HepG2 (cell line): ENCODE measurements around the gene LSS. TPM values are rescaled to one million over a fixed set of nuclear protein-coding genes. Genes with fewer than 3 reads are reported as not detected.

Source experiments
- ATAC-seq: fragments of 200-7000 bp; cut with Tn5 transposase; 3 replicates; pipeline ENCODE4 v1.9.1; 2020; ENCODE audit warnings: mild to moderate bottlenecking, moderate library complexity
- BruUV-seq: library from RNA; stranded (reverse); fragments of 400-500 nt; replicated peaks from 2 replicates; lab custom pipeline; 2021; lab: Mats Ljungman, UMichigan
- CTCF ChIA-PET: fragments of 300-600 bp; formaldehyde crosslinking; extraction: SDS; loops from one replicate; lab custom pipeline; 2021; ENCODE audit warnings: low total read pairs, inconsistent platforms, low intra/inter-chr PET ratio; lab: Yijun Ruan, JAX
- POLR2A ChIA-PET: fragments of 350-600 bp; sonication (Branson Sonifier 250); formaldehyde crosslinking; loops from one replicate; lab custom pipeline; 2020; ENCODE audit warnings: antibody characterized with exemption, inconsistent platforms; lab: Yijun Ruan, JAX
- DNase-seq: peaks from one replicate; pipeline ENCODE4 v3.0.0-alpha.2; 2015; ENCODE audit warnings: low spot score
- FAIRE-seq: peaks from 3 replicates; lab custom pipeline; 2011; peaks lifted over from hg19 to GRCh38; lab: Jason Lieb, UNC
- H2AFZ ChIP-seq: one replicate; pipeline ENCODE4 v1.6.1; 2011; ENCODE audit warnings: low read length, inconsistent platforms
- H3K27ac ChIP-seq: fragments of 300-600 bp; 3 replicates; pipeline ENCODE4 v1.8.0; 2011; ENCODE audit warnings: mixed run types, mild to moderate bottlenecking, mixed read lengths, low read length, inconsistent platforms; ENCODE audit not compliant: insufficient read depth; ENCODE audit errors: extremely low read length
- H3K27me3 ChIP-seq, 2 experiments: fragments of 200-600 bp in 1 of 2; 2 replicates in 1 of 2; 3 replicates in 1 of 2; pipeline versions ENCODE4 v1.6.0 to v1.8.0; 2011; ENCODE audit warnings: low read length in 2 of 2, mild to moderate bottlenecking in 2 of 2, moderate library complexity in 2 of 2, inconsistent platforms in 1 of 2; ENCODE audit not compliant: insufficient read depth in 2 of 2, control insufficient read depth in 1 of 2
- H3K36me3 ChIP-seq, 2 experiments: fragments of 200-600 bp in 1 of 2; replicated peaks in 1 of 2; 2 replicates in 1 of 2; 3 replicates in 1 of 2; pipeline versions ENCODE4 v1.5.1 to v1.8.0; 2011; ENCODE audit warnings: low read length in 2 of 2, inconsistent platforms in 1 of 2; ENCODE audit not compliant: insufficient read depth in 2 of 2, control insufficient read depth in 1 of 2
- H3K4me1 ChIP-seq: 2 replicates; pipeline ENCODE4 v1.5.1; 2012; ENCODE audit warnings: low read length, inconsistent platforms; ENCODE audit not compliant: insufficient read depth
- H3K4me2 ChIP-seq: 2 replicates; pipeline ENCODE4 v1.6.0; 2011; ENCODE audit warnings: low read depth, low read length, inconsistent platforms
- H3K4me3 ChIP-seq, 3 experiments: fragments of 200-600 bp in 1 of 3; sonication (generic), shearing (Covaris generic) in 1 of 3; replicated peaks in 1 of 3; 2 replicates each; pipeline ENCODE4 v1.5.1; 2011 to 2016; ENCODE audit warnings: low read length in 3 of 3, inconsistent platforms in 2 of 3, low read depth in 2 of 3, mild to moderate bottlenecking in 2 of 3, control low read depth in 1 of 3, mixed read lengths in 1 of 3; ENCODE audit not compliant: insufficient read depth in 1 of 3
- H3K79me2 ChIP-seq: one replicate; pipeline ENCODE4 v1.6.1; 2011; ENCODE audit warnings: low read length, inconsistent platforms; ENCODE audit not compliant: insufficient read depth
- H3K9ac ChIP-seq: 2 replicates; pipeline ENCODE4 v1.6.0; 2011; ENCODE audit warnings: mild to moderate bottlenecking, low read depth, low read length, inconsistent platforms; ENCODE audit not compliant: insufficient read depth
- H3K9me3 ChIP-seq: 2 replicates; pipeline ENCODE4 v1.5.1; 2012; ENCODE audit warnings: mild to moderate bottlenecking, low read length
- H4K20me1 ChIP-seq: 2 replicates; pipeline ENCODE4 v1.6.0; 2011; ENCODE audit warnings: inconsistent platforms, mild to moderate bottlenecking, low read length, moderate library complexity; ENCODE audit not compliant: insufficient read depth
- GATA4 ChIP-seq: sonication (generic); IDR thresholded peaks from 2 replicates; pipeline ENCODE4 v1.6.1; 2016; ENCODE audit warnings: antibody characterized with exemption, low read depth, borderline replicate concordance
- PHF21A ChIP-seq: sonication (generic); formaldehyde crosslinking; IDR thresholded peaks from 2 replicates; pipeline ENCODE4 v1.5.0; 2020; ENCODE audit warnings: mild to moderate bottlenecking, missing genetic modification reagents
- RARA ChIP-seq: IDR thresholded peaks from 2 replicates; pipeline ENCODE4 v1.6.1; 2016; ENCODE audit warnings: missing genetic modification reagents, missing compliant biosample characterization
- RBFOX2 ChIP-seq: fragments of 200-400 bp; formaldehyde crosslinking; IDR thresholded peaks from 2 replicates; pipeline ENCODE4 v1.6.1; 2017; ENCODE audit warnings: low read depth, mild to moderate bottlenecking, low read length
- SNAI1 ChIP-seq: sonication (generic); formaldehyde crosslinking; IDR thresholded peaks from 2 replicates; pipeline ENCODE4 v1.5.0; 2020; ENCODE audit warnings: mild to moderate bottlenecking, missing genetic modification reagents, borderline replicate concordance
- SYNCRIP ChIP-seq: fragments of 200-400 bp; formaldehyde crosslinking; IDR thresholded peaks from 2 replicates; pipeline ENCODE4 v1.6.1; 2018; ENCODE audit warnings: mild to moderate bottlenecking, low read depth, low read length; ENCODE audit not compliant: insufficient read depth
- TGIF2 ChIP-seq: IDR thresholded peaks from 2 replicates; pipeline ENCODE4 v1.6.1; 2016; ENCODE audit warnings: control low read depth, missing compliant biosample characterization
- ZNF30 ChIP-seq: sonication (generic); formaldehyde crosslinking; IDR thresholded peaks from 2 replicates; pipeline ENCODE4 v1.5.0; 2020; ENCODE audit warnings: mild to moderate bottlenecking, missing genetic modification reagents
- ZNF44 ChIP-seq: sonication (generic); formaldehyde crosslinking; IDR thresholded peaks from 2 replicates; pipeline ENCODE4 v1.5.1; 2020; ENCODE audit warnings: mild to moderate bottlenecking, missing genetic modification reagents
- ZNF589 ChIP-seq: sonication (generic); formaldehyde crosslinking; conservative IDR thresholded peaks from 2 replicates; pipeline ENCODE4 v1.8.0; 2022; ENCODE audit warnings: mild to moderate bottlenecking, moderate library complexity, missing genetic modification reagents
- WGBS: methylation state at CpG from one replicate; pipeline ENCODE4 v1.1.6; 2017; ENCODE audit warnings: low lambda C conversion rate; 5-methylcytosine and 5-hydroxymethylcytosine counted together
- in situ Hi-C: cut with HindIII; loops from 2 replicates; pipeline ENCODE4 v1.10.0; 2017; ENCODE audit warnings: low pct_unique_long_range_greater_than_20kb; ENCODE audit not compliant: extremely low pct_ligation_motif_present
- intact Hi-C: fragments of 100-400 bp; cut with micrococcal nuclease; formaldehyde crosslinking; loops from one replicate; pipeline ENCODE4 v1.10.0; 2022; ENCODE audit not compliant: unreplicated experiment
- polyA plus RNA-seq, 8 experiments: library from polyadenylated mRNA; depleted of rRNA in 3 of 8; stranded (reverse) in 7 of 8; unstranded in 1 of 8; fragments of >200 nt; fragmentation: Illumina TruSeq in 4 of 8; extraction: Trizol in 4 of 8; gene quantifications; 2 replicates each; pipeline versions ENCODE4 v1.2.1 to v1.2.3, GENCODE V29; 2011 to 2016; ENCODE audit warnings: low read depth in 4 of 8, missing spikeins in 1 of 8, mixed read lengths in 1 of 8; ENCODE audit not compliant: insufficient read depth in 1 of 8
- total RNA-seq, 5 experiments: library from RNA; depleted of rRNA; stranded (reverse); fragments of >200 nt; fragmentation: Illumina TruSeq; extraction: Trizol; gene quantifications; 2 replicates each; pipeline ENCODE4 v1.2.3, GENCODE V29; 2016; ENCODE audit warnings: low read depth in 1 of 5
- TF ChIP-seq, protein P1 (sequence below), 2 experiments: sonication (generic) in 1 of 2; formaldehyde crosslinking in 1 of 2; IDR thresholded peaks; 2 replicates each; pipeline versions ENCODE4 v1.4.0 to v1.6.1; 2018 to 2020; ENCODE audit warnings: missing genetic modification reagents in 2 of 2, borderline replicate concordance in 1 of 2, low read depth in 1 of 2, mild to moderate bottlenecking in 1 of 2, missing biosample characterization in 1 of 2
- TF ChIP-seq, protein P2 (sequence below): IDR thresholded peaks from 2 replicates; pipeline ENCODE4 v1.6.1; 2016; ENCODE audit warnings: missing genetic modification reagents, missing compliant biosample characterization
- TF ChIP-seq, protein P3 (sequence below): IDR thresholded peaks from 2 replicates; pipeline ENCODE4 v1.6.1; 2018; ENCODE audit warnings: missing genetic modification reagents, mild to moderate bottlenecking, missing compliant biosample characterization
- TF ChIP-seq, protein P4 (sequence below): sonication (generic); formaldehyde crosslinking; IDR thresholded peaks from 2 replicates; pipeline ENCODE4 v1.4.0; 2020; ENCODE audit warnings: missing genetic modification reagents
- TF ChIP-seq, protein P5 (sequence below), 2 experiments: fragments of 450-650 bp in 1 of 2; sonication (generic) in 1 of 2; formaldehyde crosslinking; IDR thresholded peaks; 2 replicates each; pipeline versions ENCODE4 v1.5.0 to v1.8.0; 2020 to 2022; ENCODE audit warnings: mild to moderate bottlenecking in 1 of 2, missing genetic modification reagents in 1 of 2

Gene LSS
- total and polyA plus RNA-seq, 2 of the 13 experiments (the other 11 are each of a cell fraction or from before 2014, with no cell fraction given): 72.6 to 113 TPM

DNA sequence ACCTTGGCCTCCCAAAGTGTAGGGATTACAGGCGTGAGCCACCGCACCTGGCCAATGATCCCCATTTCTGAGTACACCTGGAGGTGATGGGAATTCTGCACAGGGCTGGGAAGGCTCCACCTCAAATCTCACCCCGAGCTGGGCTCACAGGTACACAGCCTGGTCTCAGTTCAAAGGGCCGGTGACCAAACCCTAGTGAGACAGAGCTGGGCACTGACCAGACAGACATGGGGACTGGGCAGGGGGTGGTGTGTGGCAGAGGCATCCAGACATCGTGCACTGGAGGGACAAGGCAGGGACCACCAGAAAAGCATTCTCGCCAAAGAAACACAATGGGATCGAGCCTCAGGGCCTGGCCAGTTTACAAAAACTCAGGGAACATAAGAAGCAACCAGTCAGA, 17.2 kb downstream of the LSS start:
- Histone ChIP-seq H3K27ac (no peak overlapping the region), H3K9ac (no peak overlapping the region), H3K9me3 (no peaks in the 10 kb centered on the region), H3K4me2 (no peak overlapping the region), H3K36me3 (peaks cover 25 to 84% of the 10 kb centered on the region in 2 experiments), H3K27me3 (no peaks in the 10 kb centered on the region), H3K79me2 (no peaks in the 10 kb centered on the region), H4K20me1 (no peaks in the 10 kb centered on the region), H2AFZ (no peak overlapping the region), H3K4me1 (no peaks in the 10 kb centered on the region), H3K4me3 (no peak overlapping the region)
- WGBS: 96% methylated on average over 5 of the region's 7 CpGs
- DNase-seq (no peak), ATAC-seq (no peak), FAIRE-seq (no peak)
- in situ Hi-C loops (no loop called here), intact Hi-C loops (no loop called here)
- no TSS peak for BruUV-seq
- ChIA-PET CTCF (no interaction called here), POLR2A (no interaction called here)
- TF ChIP-seq SYNCRIP: no peak
- TF ChIP-seq RARA (CRISPR knock-in tag): no peak
- TF ChIP-seq, protein P1, sequence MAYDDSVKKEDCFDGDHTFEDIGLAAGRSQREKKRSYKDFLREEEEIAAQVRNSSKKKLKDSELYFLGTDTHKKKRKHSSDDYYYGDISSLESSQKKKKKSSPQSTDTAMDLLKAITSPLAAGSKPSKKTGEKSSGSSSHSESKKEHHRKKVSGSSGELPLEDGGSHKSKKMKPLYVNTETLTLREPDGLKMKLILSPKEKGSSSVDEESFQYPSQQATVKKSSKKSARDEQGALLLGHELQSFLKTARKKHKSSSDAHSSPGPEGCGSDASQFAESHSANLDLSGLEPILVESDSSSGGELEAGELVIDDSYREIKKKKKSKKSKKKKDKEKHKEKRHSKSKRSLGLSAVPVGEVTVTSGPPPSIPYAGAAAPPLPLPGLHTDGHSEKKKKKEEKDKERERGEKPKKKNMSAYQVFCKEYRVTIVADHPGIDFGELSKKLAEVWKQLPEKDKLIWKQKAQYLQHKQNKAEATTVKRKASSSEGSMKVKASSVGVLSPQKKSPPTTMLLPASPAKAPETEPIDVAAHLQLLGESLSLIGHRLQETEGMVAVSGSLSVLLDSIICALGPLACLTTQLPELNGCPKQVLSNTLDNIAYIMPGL (CRISPR knock-in tag; IDR thresholded peaks at IDR 0.05; ENCODE audit: borderline replicate concordance in 1 of 2, low read depth in 1 of 2): no peak
- no peak for TF ChIP-seq TGIF2 (CRISPR knock-in tag)
- TF ChIP-seq, protein P2, sequence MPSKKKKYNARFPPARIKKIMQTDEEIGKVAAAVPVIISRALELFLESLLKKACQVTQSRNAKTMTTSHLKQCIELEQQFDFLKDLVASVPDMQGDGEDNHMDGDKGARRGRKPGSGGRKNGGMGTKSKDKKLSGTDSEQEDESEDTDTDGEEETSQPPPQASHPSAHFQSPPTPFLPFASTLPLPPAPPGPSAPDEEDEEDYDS: no peak
- no peak for TF ChIP-seq PHF21A (CRISPR knock-in tag)
- TF ChIP-seq ZNF589 (CRISPR knock-in tag): no peak
- TF ChIP-seq, protein P3, sequence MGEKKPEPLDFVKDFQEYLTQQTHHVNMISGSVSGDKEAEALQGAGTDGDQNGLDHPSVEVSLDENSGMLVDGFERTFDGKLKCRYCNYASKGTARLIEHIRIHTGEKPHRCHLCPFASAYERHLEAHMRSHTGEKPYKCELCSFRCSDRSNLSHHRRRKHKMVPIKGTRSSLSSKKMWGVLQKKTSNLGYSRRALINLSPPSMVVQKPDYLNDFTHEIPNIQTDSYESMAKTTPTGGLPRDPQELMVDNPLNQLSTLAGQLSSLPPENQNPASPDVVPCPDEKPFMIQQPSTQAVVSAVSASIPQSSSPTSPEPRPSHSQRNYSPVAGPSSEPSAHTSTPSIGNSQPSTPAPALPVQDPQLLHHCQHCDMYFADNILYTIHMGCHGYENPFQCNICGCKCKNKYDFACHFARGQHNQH (CRISPR knock-in tag): no peak
- no peak for TF ChIP-seq ZNF44 (CRISPR knock-in tag)
- TF ChIP-seq, protein P4, sequence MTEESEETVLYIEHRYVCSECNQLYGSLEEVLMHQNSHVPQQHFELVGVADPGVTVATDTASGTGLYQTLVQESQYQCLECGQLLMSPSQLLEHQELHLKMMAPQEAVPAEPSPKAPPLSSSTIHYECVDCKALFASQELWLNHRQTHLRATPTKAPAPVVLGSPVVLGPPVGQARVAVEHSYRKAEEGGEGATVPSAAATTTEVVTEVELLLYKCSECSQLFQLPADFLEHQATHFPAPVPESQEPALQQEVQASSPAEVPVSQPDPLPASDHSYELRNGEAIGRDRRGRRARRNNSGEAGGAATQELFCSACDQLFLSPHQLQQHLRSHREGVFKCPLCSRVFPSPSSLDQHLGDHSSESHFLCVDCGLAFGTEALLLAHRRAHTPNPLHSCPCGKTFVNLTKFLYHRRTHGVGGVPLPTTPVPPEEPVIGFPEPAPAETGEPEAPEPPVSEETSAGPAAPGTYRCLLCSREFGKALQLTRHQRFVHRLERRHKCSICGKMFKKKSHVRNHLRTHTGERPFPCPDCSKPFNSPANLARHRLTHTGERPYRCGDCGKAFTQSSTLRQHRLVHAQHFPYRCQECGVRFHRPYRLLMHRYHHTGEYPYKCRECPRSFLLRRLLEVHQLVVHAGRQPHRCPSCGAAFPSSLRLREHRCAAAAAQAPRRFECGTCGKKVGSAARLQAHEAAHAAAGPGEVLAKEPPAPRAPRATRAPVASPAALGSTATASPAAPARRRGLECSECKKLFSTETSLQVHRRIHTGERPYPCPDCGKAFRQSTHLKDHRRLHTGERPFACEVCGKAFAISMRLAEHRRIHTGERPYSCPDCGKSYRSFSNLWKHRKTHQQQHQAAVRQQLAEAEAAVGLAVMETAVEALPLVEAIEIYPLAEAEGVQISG: no peak
- no peak for TF ChIP-seq GATA4
- TF ChIP-seq SNAI1 (CRISPR knock-in tag): no peak
- TF ChIP-seq, protein P5, sequence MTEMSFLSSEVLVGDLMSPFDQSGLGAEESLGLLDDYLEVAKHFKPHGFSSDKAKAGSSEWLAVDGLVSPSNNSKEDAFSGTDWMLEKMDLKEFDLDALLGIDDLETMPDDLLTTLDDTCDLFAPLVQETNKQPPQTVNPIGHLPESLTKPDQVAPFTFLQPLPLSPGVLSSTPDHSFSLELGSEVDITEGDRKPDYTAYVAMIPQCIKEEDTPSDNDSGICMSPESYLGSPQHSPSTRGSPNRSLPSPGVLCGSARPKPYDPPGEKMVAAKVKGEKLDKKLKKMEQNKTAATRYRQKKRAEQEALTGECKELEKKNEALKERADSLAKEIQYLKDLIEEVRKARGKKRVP (CRISPR knock-in tag; IDR thresholded peaks at IDR 0.05): no peak
- no peak for TF ChIP-seq RBFOX2
- TF ChIP-seq ZNF30 (CRISPR knock-in tag): no peak
